HepG2 (cell line): ENCODE data around the gene NUTF2. TPM values are rescaled to one million over a fixed set of nuclear protein-coding genes. Genes with fewer than 3 reads are reported as not detected.

Source experiments
- CENPX ChIP-seq: sonication (generic); formaldehyde crosslinking; IDR thresholded peaks from 2 replicates; pipeline ENCODE4 v1.9.0; 2021; ENCODE audit warnings: mild to moderate bottlenecking, missing genetic modification reagents, moderate library complexity
- CHCHD3 ChIP-seq: sonication (generic); formaldehyde crosslinking; IDR thresholded peaks from 2 replicates; pipeline ENCODE4 v1.8.0; 2022; ENCODE audit warnings: mild to moderate bottlenecking, missing genetic modification reagents, moderate library complexity
- ELF3 ChIP-seq: IDR thresholded peaks from 2 replicates; pipeline ENCODE4 v1.6.1; 2016; ENCODE audit warnings: missing genetic modification reagents, missing compliant biosample characterization
- HNRNPL ChIP-seq: fragments of 200-400 bp; formaldehyde crosslinking; IDR thresholded peaks from 2 replicates; pipeline ENCODE4 v1.6.1; 2017; ENCODE audit warnings: mild to moderate bottlenecking, low read depth, low read length
- KLF16 ChIP-seq, 2 experiments: sonication (generic) in 1 of 2; formaldehyde crosslinking in 1 of 2; IDR thresholded peaks; 2 replicates each; pipeline versions ENCODE4 v1.6.1 to v1.8.0; 2016 to 2023; ENCODE audit warnings: missing genetic modification reagents in 2 of 2, missing compliant biosample characterization in 1 of 2
- MYNN ChIP-seq: sonication (generic); formaldehyde crosslinking; IDR thresholded peaks from 2 replicates; pipeline ENCODE4 v1.4.0; 2020; ENCODE audit warnings: mild to moderate bottlenecking, low read depth, missing genetic modification reagents
- REL ChIP-seq: sonication (generic); formaldehyde crosslinking; conservative IDR thresholded peaks from 2 replicates; pipeline ENCODE4 v1.8.0; 2022; ENCODE audit warnings: mild to moderate bottlenecking, missing genetic modification reagents, moderate library complexity
- SIX4 ChIP-seq: sonication (generic); formaldehyde crosslinking; IDR thresholded peaks from 2 replicates; pipeline ENCODE4 v1.4.0; 2020; ENCODE audit warnings: missing genetic modification reagents
- SMAD9 ChIP-seq: sonication (generic); formaldehyde crosslinking; IDR thresholded peaks from 2 replicates; pipeline ENCODE4 v1.5.1; 2020; ENCODE audit warnings: mild to moderate bottlenecking, missing genetic modification reagents
- SMARCE1 ChIP-seq: fragments of 450-650 bp; IDR thresholded peaks from 2 replicates; pipeline ENCODE4 v1.6.1; 2017; ENCODE audit warnings: borderline replicate concordance
- ZNF205 ChIP-seq: IDR thresholded peaks from 2 replicates; pipeline ENCODE4 v1.6.1; 2018; ENCODE audit warnings: missing biosample characterization, missing genetic modification reagents
- ZNF224 ChIP-seq: sonication (generic); formaldehyde crosslinking; IDR thresholded peaks from 2 replicates; pipeline ENCODE4 v1.5.0; 2020; ENCODE audit warnings: mild to moderate bottlenecking, missing genetic modification reagents
- ZNF234 ChIP-seq: sonication (generic); formaldehyde crosslinking; conservative IDR thresholded peaks from 2 replicates; pipeline ENCODE4 v1.5.1; 2020; ENCODE audit warnings: mild to moderate bottlenecking, missing genetic modification reagents
- ZNF501 ChIP-seq: sonication (generic); formaldehyde crosslinking; IDR thresholded peaks from 2 replicates; pipeline ENCODE4 v1.5.1; 2020; ENCODE audit warnings: mild to moderate bottlenecking, moderate library complexity, missing genetic modification reagents
- ZNF558 ChIP-seq: sonication (generic); formaldehyde crosslinking; IDR thresholded peaks from 2 replicates; pipeline ENCODE4 v1.9.0; 2022; ENCODE audit warnings: mild to moderate bottlenecking, missing genetic modification reagents, borderline replicate concordance
- ZNF850 ChIP-seq: sonication (generic); formaldehyde crosslinking; conservative IDR thresholded peaks from 2 replicates; pipeline ENCODE4 v1.9.0; 2021; ENCODE audit warnings: mild to moderate bottlenecking, missing genetic modification reagents
- polyA plus RNA-seq, 8 experiments: library from polyadenylated mRNA; depleted of rRNA in 3 of 8; stranded (reverse) in 7 of 8; unstranded in 1 of 8; fragments of >200 nt; fragmentation: Illumina TruSeq in 4 of 8; extraction: Trizol in 4 of 8; gene quantifications; 2 replicates each; pipeline versions ENCODE4 v1.2.1 to v1.2.3, GENCODE V29; 2011 to 2016; ENCODE audit warnings: low read depth in 4 of 8, missing spikeins in 1 of 8, mixed read lengths in 1 of 8; ENCODE audit not compliant: insufficient read depth in 1 of 8
- total RNA-seq, 5 experiments: library from RNA; depleted of rRNA; stranded (reverse); fragments of >200 nt; fragmentation: Illumina TruSeq; extraction: Trizol; gene quantifications; 2 replicates each; pipeline ENCODE4 v1.2.3, GENCODE V29; 2016; ENCODE audit warnings: low read depth in 1 of 5
- TF ChIP-seq, protein P1 (sequence below): sonication (generic); formaldehyde crosslinking; IDR thresholded peaks from 2 replicates; pipeline ENCODE4 v1.4.0; 2020; ENCODE audit warnings: missing genetic modification reagents, mild to moderate bottlenecking, borderline replicate concordance
- TF ChIP-seq, protein P2 (sequence below): sonication (generic); formaldehyde crosslinking; IDR thresholded peaks from 2 replicates; pipeline ENCODE4 v1.4.0; 2020; ENCODE audit warnings: missing genetic modification reagents; ENCODE audit errors: not compliant biosample characterization
- TF ChIP-seq, protein P3 (sequence below): sonication (generic); formaldehyde crosslinking; IDR thresholded peaks from 2 replicates; pipeline ENCODE4 v1.4.0; 2020; ENCODE audit warnings: missing genetic modification reagents
- TF ChIP-seq, protein P4 (sequence below), 2 experiments: sonication (generic) in 1 of 2; formaldehyde crosslinking in 1 of 2; IDR thresholded peaks; 2 replicates each; pipeline versions ENCODE4 v1.4.0 to v1.6.1; 2018 to 2020; ENCODE audit warnings: missing genetic modification reagents in 2 of 2, borderline replicate concordance in 1 of 2, low read depth in 1 of 2, mild to moderate bottlenecking in 1 of 2, missing biosample characterization in 1 of 2
- TF ChIP-seq, protein P5 (sequence below): IDR thresholded peaks from 2 replicates; pipeline ENCODE4 v1.6.1; 2016; ENCODE audit warnings: mild to moderate bottlenecking, missing biosample characterization, missing genetic modification reagents
- TF ChIP-seq, protein P6 (sequence below): sonication (generic); formaldehyde crosslinking; IDR thresholded peaks from 2 replicates; pipeline ENCODE4 v1.5.0; 2020; ENCODE audit warnings: missing genetic modification reagents, mild to moderate bottlenecking, borderline replicate concordance

Gene NUTF2
- total and polyA plus RNA-seq, 2 of the 13 experiments (the other 11 are each of a cell fraction or from before 2014, with no cell fraction given): 168 to 214 TPM

DNA sequence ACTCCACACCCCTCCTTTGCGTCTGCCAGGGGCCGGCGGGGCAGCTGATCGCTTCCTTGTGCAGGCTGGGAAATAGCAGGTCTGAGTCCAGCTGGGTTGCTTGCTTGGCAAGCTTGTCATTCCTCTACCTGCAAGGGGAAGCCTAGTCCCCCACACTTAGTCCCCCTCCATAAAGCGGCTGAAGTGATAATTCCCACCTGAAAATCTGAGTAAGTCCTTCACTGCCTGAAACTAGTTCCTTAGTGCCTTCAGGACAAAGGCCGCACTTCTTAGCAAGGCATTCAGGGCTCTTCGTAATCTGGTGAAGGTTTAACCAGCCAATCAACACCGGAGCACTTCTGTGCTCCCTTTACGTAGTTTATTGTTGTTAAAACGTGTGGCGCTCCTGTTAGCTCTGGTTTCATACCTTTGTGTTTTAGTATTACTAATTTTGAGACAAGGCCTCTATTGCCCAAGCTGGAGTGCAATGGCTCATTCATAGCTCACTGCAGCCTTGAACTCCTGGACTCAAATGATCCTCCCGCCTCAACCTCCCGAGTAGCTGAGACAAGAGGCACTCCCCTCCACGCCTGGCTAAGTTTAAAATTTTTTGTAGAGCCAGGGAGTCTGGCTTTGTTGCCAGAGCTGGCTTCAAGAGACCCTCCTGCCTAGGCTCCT lies 47.1 kb downstream of the NUTF2 start (continued):
- TF ChIP-seq ZNF558 (CRISPR knock-in tag) (peak; percentile 49; the same call in 1 of the 2 replicates), REL (CRISPR knock-in tag) (0 out of 2 replicates have a peak, but pooled peaks have one; percentile 9), CENPX (CRISPR knock-in tag) (no peak), HNRNPL (no peak), ZNF234 (0 out of 2 replicates have a peak, but pooled peaks have one; percentile 41), MYNN (CRISPR knock-in tag) (no peak), ZNF501 (CRISPR knock-in tag) (0 out of 2 replicates have a peak, but pooled peaks have one; percentile 10), ELF3 (0 out of 2 replicates have a peak, but pooled peaks have one; percentile 0), ZNF850 (CRISPR knock-in tag) (no peak), SMARCE1 (no peak), KLF16 (CRISPR knock-in tag; IDR thresholded peaks at IDR 0.05) (peak in 1 of 2 experiments; percentile 36; a peak in 2 of 4 replicates), ZNF205 (CRISPR knock-in tag) (no peak), ZNF224 (CRISPR knock-in tag) (peak; percentile 16; the same call in 1 of the 2 replicates), CHCHD3 (CRISPR knock-in tag) (0 out of 2 replicates have a peak, but pooled peaks have one; percentile 5), SMAD9 (CRISPR knock-in tag) (no peak), SIX4 (CRISPR knock-in tag) (0 out of 2 replicates have a peak, but pooled peaks have one; percentile 11)
- TF ChIP-seq, protein P1, sequence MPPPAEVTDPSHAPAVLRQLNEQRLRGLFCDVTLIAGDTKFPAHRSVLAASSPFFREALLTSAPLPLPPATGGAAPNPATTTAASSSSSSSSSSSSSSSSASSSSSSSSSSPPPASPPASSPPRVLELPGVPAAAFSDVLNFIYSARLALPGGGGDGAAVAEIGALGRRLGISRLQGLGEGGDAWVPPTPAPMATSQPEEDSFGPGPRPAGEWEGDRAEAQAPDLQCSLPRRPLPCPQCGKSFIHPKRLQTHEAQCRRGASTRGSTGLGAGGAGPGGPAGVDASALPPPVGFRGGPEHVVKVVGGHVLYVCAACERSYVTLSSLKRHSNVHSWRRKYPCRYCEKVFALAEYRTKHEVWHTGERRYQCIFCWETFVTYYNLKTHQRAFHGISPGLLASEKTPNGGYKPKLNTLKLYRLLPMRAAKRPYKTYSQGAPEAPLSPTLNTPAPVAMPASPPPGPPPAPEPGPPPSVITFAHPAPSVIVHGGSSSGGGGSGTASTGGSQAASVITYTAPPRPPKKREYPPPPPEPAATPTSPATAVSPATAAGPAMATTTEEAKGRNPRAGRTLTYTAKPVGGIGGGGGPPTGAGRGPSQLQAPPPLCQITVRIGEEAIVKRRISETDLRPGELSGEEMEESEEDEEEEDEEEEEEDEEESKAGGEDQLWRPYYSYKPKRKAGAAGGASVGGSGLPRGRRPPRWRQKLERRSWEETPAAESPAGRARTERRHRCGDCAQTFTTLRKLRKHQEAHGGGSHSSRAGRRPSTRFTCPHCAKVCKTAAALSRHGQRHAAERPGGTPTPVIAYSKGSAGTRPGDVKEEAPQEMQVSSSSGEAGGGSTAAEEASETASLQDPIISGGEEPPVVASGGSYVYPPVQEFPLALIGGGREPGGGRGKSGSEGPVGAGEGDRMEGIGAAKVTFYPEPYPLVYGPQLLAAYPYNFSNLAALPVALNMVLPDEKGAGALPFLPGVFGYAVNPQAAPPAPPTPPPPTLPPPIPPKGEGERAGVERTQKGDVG: 0 out of 2 replicates have a peak, but pooled peaks have one; percentile 7
- TF ChIP-seq, protein P2, sequence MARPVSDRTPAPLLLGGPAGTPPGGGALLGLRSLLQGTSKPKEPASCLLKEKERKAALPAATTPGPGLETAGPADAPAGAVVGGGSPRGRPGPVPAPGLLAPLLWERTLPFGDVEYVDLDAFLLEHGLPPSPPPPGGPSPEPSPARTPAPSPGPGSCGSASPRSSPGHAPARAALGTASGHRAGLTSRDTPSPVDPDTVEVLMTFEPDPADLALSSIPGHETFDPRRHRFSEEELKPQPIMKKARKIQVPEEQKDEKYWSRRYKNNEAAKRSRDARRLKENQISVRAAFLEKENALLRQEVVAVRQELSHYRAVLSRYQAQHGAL (CRISPR knock-in tag): no peak
- TF ChIP-seq, protein P3, sequence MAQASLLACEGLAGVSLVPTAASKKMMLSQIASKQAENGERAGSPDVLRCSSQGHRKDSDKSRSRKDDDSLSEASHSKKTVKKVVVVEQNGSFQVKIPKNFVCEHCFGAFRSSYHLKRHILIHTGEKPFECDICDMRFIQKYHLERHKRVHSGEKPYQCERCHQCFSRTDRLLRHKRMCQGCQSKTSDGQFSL: no peak
- TF ChIP-seq, protein P4, sequence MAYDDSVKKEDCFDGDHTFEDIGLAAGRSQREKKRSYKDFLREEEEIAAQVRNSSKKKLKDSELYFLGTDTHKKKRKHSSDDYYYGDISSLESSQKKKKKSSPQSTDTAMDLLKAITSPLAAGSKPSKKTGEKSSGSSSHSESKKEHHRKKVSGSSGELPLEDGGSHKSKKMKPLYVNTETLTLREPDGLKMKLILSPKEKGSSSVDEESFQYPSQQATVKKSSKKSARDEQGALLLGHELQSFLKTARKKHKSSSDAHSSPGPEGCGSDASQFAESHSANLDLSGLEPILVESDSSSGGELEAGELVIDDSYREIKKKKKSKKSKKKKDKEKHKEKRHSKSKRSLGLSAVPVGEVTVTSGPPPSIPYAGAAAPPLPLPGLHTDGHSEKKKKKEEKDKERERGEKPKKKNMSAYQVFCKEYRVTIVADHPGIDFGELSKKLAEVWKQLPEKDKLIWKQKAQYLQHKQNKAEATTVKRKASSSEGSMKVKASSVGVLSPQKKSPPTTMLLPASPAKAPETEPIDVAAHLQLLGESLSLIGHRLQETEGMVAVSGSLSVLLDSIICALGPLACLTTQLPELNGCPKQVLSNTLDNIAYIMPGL (CRISPR knock-in tag; IDR thresholded peaks at IDR 0.05; ENCODE audit: borderline replicate concordance in 1 of 2, low read depth in 1 of 2): 0 out of 4 replicates have a peak, but pooled peaks of 1 of the 2 experiments have one; percentile 1
- TF ChIP-seq, protein P5, sequence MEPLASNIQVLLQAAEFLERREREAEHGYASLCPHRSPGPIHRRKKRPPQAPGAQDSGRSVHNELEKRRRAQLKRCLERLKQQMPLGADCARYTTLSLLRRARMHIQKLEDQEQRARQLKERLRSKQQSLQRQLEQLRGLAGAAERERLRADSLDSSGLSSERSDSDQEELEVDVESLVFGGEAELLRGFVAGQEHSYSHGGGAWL (CRISPR knock-in tag): 0 out of 2 replicates have a peak, but pooled peaks have one; percentile 11
- TF ChIP-seq, protein P6, sequence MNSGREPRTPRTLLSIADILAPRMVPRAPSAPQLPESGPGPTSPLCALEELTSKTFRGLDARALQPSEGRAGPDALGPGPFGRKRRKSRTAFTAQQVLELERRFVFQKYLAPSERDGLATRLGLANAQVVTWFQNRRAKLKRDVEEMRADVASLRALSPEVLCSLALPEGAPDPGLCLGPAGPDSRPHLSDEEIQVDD (CRISPR knock-in tag): no peak
